ENCODE results near the gene PRELID2. TPM values are rescaled to one million over a fixed set of nuclear protein-coding genes. Genes with fewer than 3 reads are reported as not detected.
"Not testable (repeated sequence)": the region's sequence is repeated elsewhere in the genome, so short reads cannot be mapped to it uniquely, and the experiment has no call there.

PRELID2 gene
- total RNA-seq, 1 donor from 2014 or later: 23.2 TPM

- not testable (repeated sequence) for DNase-seq (ENCODE audit: low read depth in 2 of 2)
Measured at GRCh38 chr5:145798503-145798902, 36.6 kb downstream of the PRELID2 start.

GRCh38 chr5:145797336-145797735, 37.8 kb downstream of the PRELID2 start:
- peak; percentile 24 to 81 for DNase-seq (ENCODE audit: low read depth in 2 of 2)

- DNase-seq (ENCODE audit: low read depth in 2 of 2): no peak
Measured at GRCh38 chr5:145796318-145796717, 38.8 kb downstream of the PRELID2 start.

- DNase-seq (ENCODE audit: low read depth in 2 of 2): no peak
Measured at GRCh38 chr5:145793574-145793973, 41.6 kb downstream of the PRELID2 start.

GRCh38 chr5:145792840-145793239, 42.3 kb downstream of the PRELID2 start:
- peak in 1 of 2 donors; percentile 34 for DNase-seq (ENCODE audit: low read depth in 2 of 2)

GRCh38 chr5:145791866-145792265, 43.3 kb downstream of the PRELID2 start:
- no peak for DNase-seq (ENCODE audit: low read depth in 2 of 2)

- no peak for DNase-seq (ENCODE audit: low read depth in 2 of 2)
Measured at GRCh38 chr5:145787996-145788395, 47.1 kb downstream of the PRELID2 start.

- no peak for DNase-seq (ENCODE audit: low read depth in 2 of 2)
Measured at GRCh38 chr5:145787507-145787906, 47.6 kb downstream of the PRELID2 start.

- DNase-seq (ENCODE audit: low read depth in 2 of 2): no peak
Measured at GRCh38 chr5:145787001-145787400, 48.1 kb downstream of the PRELID2 start.

GRCh38 chr5:145780982-145781381, 54.2 kb downstream of the PRELID2 start:
- DNase-seq (ENCODE audit: low read depth in 2 of 2): no peak

GRCh38 chr5:145778144-145778900, 56.8 kb downstream of the PRELID2 start:
- no peak for DNase-seq (ENCODE audit: low read depth in 2 of 2)

- no peak for DNase-seq (ENCODE audit: low read depth in 2 of 2)
Measured at GRCh38 chr5:145777445-145778063, 57.6 kb downstream of the PRELID2 start.

GRCh38 chr5:145776886-145777285, 58.3 kb downstream of the PRELID2 start:
- peak in 1 of 2 donors; percentile 11 for DNase-seq (ENCODE audit: low read depth in 2 of 2)

- DNase-seq (ENCODE audit: low read depth in 2 of 2): peak; percentile 81 to 88
Measured at GRCh38 chr5:145775893-145776444, 59.2 kb downstream of the PRELID2 start.

GRCh38 chr5:145775411-145775810, 59.7 kb downstream of the PRELID2 start:
- no peak for DNase-seq (ENCODE audit: low read depth in 2 of 2)

GRCh38 chr5:145774442-145774841, 60.7 kb downstream of the PRELID2 start:
- no peak for DNase-seq (ENCODE audit: low read depth in 2 of 2)

GRCh38 chr5:145772466-145772865, 62.7 kb downstream of the PRELID2 start:
- no peak for DNase-seq (ENCODE audit: low read depth in 2 of 2)

GRCh38 chr5:145768863-145769262, 66.3 kb downstream of the PRELID2 start:
- no peak for DNase-seq (ENCODE audit: low read depth in 2 of 2)

- peak in 1 of 2 donors; percentile 49 for DNase-seq (ENCODE audit: low read depth in 2 of 2)
Measured at GRCh38 chr5:145764325-145764724, 70.8 kb downstream of the PRELID2 start.

GRCh38 chr5:145762833-145763232, 72.3 kb downstream of the PRELID2 start:
- no peak for DNase-seq (ENCODE audit: low read depth in 2 of 2)

GRCh38 chr5:145761254-145761653, 73.9 kb downstream of the PRELID2 start:
- no peak for DNase-seq (ENCODE audit: low read depth in 2 of 2)

GRCh38 chr5:145760660-145761059, 74.5 kb downstream of the PRELID2 start:
- no peak for DNase-seq (ENCODE audit: low read depth in 2 of 2)

- DNase-seq (ENCODE audit: low read depth in 2 of 2): peak; percentile 69 to 89
Measured at GRCh38 chr5:145752947-145753346, 82.2 kb downstream of the PRELID2 start.
